LNCaP clone FGC (cell line): ENCODE measurements around the gene ESYT2.

Source experiments
- DNase-seq: peaks from one replicate; pipeline ENCODE4 v3.0.0-alpha.2; 2011; ENCODE audit warnings: low read depth
- H3K4me3 ChIP-seq: 2 replicates; pipeline ENCODE4 v1.5.1; 2011; ENCODE audit warnings: mild to moderate bottlenecking, low read depth, low read length, control low read depth
- CTCF ChIP-seq: IDR thresholded peaks from 2 replicates; pipeline ENCODE4 v1.5.1; 2012; ENCODE audit warnings: mild to moderate bottlenecking; ENCODE audit not compliant: control insufficient read depth, insufficient read depth; ENCODE audit errors: extremely low read depth

The ESYT2 gene

GRCh38 chr7:158758586-158759244, 70.6 kb downstream of the ESYT2 start:
- no peak for DNase-seq
- no peak for TF ChIP-seq CTCF
- H3K4me3 ChIP-seq, result no peak overlapping the region

GRCh38 chr7:158757404-158757989, 71.8 kb downstream of the ESYT2 start:
- no peak for DNase-seq
- no peak for TF ChIP-seq CTCF
- H3K4me3 ChIP-seq, result no peak overlapping the region

- no peak for TF ChIP-seq CTCF
- DNase-seq, result no peak
Observed at GRCh38 chr7:158754746-158755444, 74.4 kb downstream of the ESYT2 start.

GRCh38 chr7:158753900-158754299, 75.4 kb downstream of the ESYT2 start:
- H3K4me3 ChIP-seq, result no peak overlapping the region
- DNase-seq, result no peak
- no peak for TF ChIP-seq CTCF

More at GRCh38 chr7:158754746-158755444, 74.4 kb downstream of the ESYT2 start:
- H3K4me3 ChIP-seq, result no peak overlapping the region

- no peak for DNase-seq
- H3K4me3 ChIP-seq, result no peak overlapping the region
- TF ChIP-seq CTCF, result no peak
Observed at GRCh38 chr7:158751751-158752150, 77.6 kb downstream of the ESYT2 start.

- no peak overlapping the region for H3K4me3 ChIP-seq
- DNase-seq, result no peak
- TF ChIP-seq CTCF, result no peak
Observed at GRCh38 chr7:158751199-158751598, 78.1 kb downstream of the ESYT2 start.

- H3K4me3 ChIP-seq, result no peak overlapping the region
- DNase-seq, result no peak
- TF ChIP-seq CTCF, result no peak
Observed at GRCh38 chr7:158750702-158751101, 78.6 kb downstream of the ESYT2 start.
